ENCODE results near the gene ROBO2. TPM values are rescaled to one million over a fixed set of nuclear protein-coding genes. Genes with fewer than 3 reads are reported as not detected.

Gene ROBO2
- polyA plus RNA-seq, 1 of the 3 experiments (the other 2 are of a cell fraction) = not detected

- TF ChIP-seq ZBTB33 (IDR thresholded peaks at IDR 0.05; ENCODE audit: borderline replicate concordance, low read depth) = no peak
These were observed 386.6 kb downstream of the ROBO2 start (continued) for GRCh38 chr3:77426531-77426930.

GRCh38 chr3:77427528-77427927 is 387.6 kb downstream of the ROBO2 start:
- no peaks in the 10 kb centered on the region for H3K9me2 ChIP-seq
- H3K9me3 ChIP-seq = no peaks in the 10 kb centered on the region
- no peaks in the 10 kb centered on the region for H3F3A ChIP-seq (replicated peaks; ENCODE audit: insufficient read depth)
- no peak overlapping the region for H3K4me2 ChIP-seq
- H4K20me1 ChIP-seq (ENCODE audit: insufficient read depth) = no peaks in the 10 kb centered on the region
- no peak overlapping the region for H3K27ac ChIP-seq (ENCODE audit: low read depth in 2 of 2, low read length in 1 of 2)
- no peak for DNase-seq
- no peak overlapping the region for H3K9ac ChIP-seq
- no peaks in the 10 kb centered on the region for H3K36me3 ChIP-seq (replicated peaks in 1 of 2; ENCODE audit: control insufficient read depth in 1 of 2, insufficient read depth in 2 of 2, low read length in 1 of 2)
- H3K27me3 ChIP-seq (ENCODE audit: insufficient read depth) = no peaks in the 10 kb centered on the region
- no peaks in the 10 kb centered on the region for H3K79me2 ChIP-seq (ENCODE audit: insufficient read depth)
- H2AFZ ChIP-seq (ENCODE audit: low read depth) = no peak overlapping the region
- CTCF ChIA-PET = no interaction called here
- TF ChIP-seq TCF12 (IDR thresholded peaks at IDR 0.05) = no peak
- TF ChIP-seq EP300 (IDR thresholded peaks at IDR 0.05; ENCODE audit: borderline replicate concordance in 1 of 2, low read depth in 1 of 2, low read length in 1 of 2) = no peak
- no peak for TF ChIP-seq RXRA (IDR thresholded peaks at IDR 0.05; ENCODE audit: borderline replicate concordance, low read depth)
- TF ChIP-seq CTCF (IDR thresholded peaks at IDR 0.05) = no peak
- no peak for TF ChIP-seq USF2 (IDR thresholded peaks at IDR 0.05; ENCODE audit: borderline replicate concordance, low read depth, low read length)
- no peak for TF ChIP-seq NFIC (IDR thresholded peaks at IDR 0.05; ENCODE audit: borderline replicate concordance)
- TF ChIP-seq TAF1 (IDR thresholded peaks at IDR 0.05; ENCODE audit: borderline replicate concordance, low read depth, low read length) = no peak
- TF ChIP-seq JUND (IDR thresholded peaks at IDR 0.05) = no peak
- TF ChIP-seq EZH2phosphoT487 (IDR thresholded peaks at IDR 0.05; ENCODE audit: borderline replicate concordance, low read depth) = no peak
- no peak for TF ChIP-seq TEAD4 (IDR thresholded peaks at IDR 0.05; ENCODE audit: borderline replicate concordance, insufficient read depth)
- no peak for TF ChIP-seq REST (IDR thresholded peaks at IDR 0.05; ENCODE audit: low read depth, low read length)
- TF ChIP-seq RAD21 (IDR thresholded peaks at IDR 0.05; ENCODE audit: low read length) = no peak
- TF ChIP-seq ELF1 (IDR thresholded peaks at IDR 0.05) = no peak
- TF ChIP-seq FOXM1 (IDR thresholded peaks at IDR 0.05; ENCODE audit: low read depth) = no peak
- no peak overlapping the region for H3K4me3 ChIP-seq (ENCODE audit: low read depth in 2 of 2, low read length in 1 of 2)
- POLR2A ChIA-PET = no interaction called here
- 41% methylated on average over 3 of the region's 3 CpGs for WGBS (ENCODE audit: low lambda C conversion rate)
- no peaks in the 10 kb centered on the region for H3K4me1 ChIP-seq (ENCODE audit: control insufficient read depth in 1 of 2, insufficient read depth in 2 of 2, low read depth in 1 of 2, low read length in 1 of 2)

Measured in SK-N-SH (cell line).